ENCODE results near the gene SLC9A9.

The SLC9A9 gene

DNA sequence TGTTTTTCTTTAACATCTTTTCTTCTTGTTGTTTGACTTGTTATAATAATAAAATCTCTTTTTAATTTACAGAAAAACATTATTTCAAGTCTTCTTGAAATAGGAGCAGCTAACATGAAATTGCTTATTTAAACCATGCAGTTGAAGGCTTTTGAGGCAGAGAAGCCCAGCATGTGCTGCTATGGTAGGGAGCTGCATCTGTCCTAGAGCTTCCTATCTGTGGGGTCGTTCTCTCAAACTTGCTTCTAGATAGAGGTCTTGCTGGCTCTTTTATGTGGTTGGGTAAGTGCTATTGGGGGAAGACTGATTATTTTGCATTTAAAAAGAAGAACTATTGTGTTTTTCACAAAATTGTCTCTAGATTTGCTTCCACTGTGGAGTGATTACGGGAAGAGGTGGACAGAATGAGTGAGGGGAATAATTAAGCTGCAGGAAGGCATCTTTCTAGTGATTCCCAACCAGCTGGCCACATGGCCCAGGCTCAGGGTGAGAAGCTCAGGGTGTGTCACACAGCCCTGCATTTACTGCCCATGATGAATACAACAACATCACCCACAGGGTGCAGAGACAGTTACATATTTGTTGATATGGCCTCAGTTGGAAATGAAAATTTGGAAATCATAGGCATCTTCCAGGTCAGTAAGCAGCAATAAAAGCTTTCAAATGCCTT is 630.0 kb downstream of the SLC9A9 start:
- Mint-ChIP-seq H3K9me3 (no peaks in the 10 kb centered on the region), H3K36me3 (ENCODE audit: low read depth) (no peaks in the 10 kb centered on the region), H3K4me1 (ENCODE audit: low read depth) (peaks cover 10% of the 10 kb centered on the region), H3K27ac (no peak overlapping the region), H3K27me3 (ENCODE audit: low read depth) (peaks cover 3% of the 10 kb centered on the region), H3K4me3 (no peak overlapping the region)

DNA sequence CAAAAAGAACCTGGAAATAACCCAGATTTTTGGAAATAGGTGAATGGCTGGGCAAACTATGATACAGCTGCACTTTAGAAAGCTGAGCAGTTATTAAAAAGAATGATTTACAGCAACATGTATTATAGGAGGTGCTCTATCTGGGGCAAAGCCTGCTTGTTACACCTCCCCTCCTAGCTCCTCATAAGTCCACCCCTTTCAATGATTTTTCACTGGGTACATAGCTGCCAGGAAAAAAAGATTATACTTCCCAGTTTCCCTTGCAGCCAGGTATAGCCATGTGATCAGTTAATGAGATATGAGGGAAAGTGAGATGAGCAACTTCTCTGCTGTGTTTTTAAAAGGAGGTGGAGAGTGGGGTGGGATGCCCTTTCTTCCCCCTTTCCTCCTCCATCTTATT is 631.0 kb downstream of the SLC9A9 start:
- Mint-ChIP-seq H3K27me3 (ENCODE audit: low read depth) (peaks cover 3% of the 10 kb centered on the region), H3K36me3 (ENCODE audit: low read depth) (no peaks in the 10 kb centered on the region), H3K9me3 (no peaks in the 10 kb centered on the region), H3K27ac (no peak overlapping the region), H3K4me1 (ENCODE audit: low read depth) (peaks cover 7% of the 10 kb centered on the region), H3K4me3 (no peak overlapping the region)

DNA sequence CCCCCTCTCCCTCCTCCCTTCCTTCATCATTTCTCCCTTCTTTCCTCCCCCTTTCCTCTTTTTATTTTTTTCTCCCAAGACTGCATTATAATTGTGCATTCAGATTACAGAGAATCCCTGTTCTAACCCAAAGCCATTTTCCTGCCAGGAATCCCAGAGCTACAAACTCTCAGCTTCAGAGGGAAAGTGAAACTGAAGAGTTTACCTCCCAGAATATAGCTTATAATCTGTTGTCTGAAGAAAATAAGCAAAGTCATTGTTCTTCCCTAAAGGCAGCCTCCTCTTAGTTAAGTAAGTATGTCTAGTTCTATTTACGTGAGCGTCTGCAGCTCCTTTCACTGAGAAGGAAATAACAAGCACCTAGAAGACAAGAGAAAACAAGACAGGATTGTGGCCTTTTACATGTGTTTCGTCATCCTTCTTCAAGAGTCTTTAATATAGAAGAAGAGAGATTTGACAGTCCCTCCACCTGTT is 631.5 kb downstream of the SLC9A9 start:
- H3K36me3 Mint-ChIP-seq (ENCODE audit: low read depth), result no peaks in the 10 kb centered on the region
- peak overlapping the region; percentile 56 for H3K4me3 Mint-ChIP-seq
- peak overlapping the region; percentile 31 for H3K27ac Mint-ChIP-seq
- H3K9me3 Mint-ChIP-seq, result no peaks in the 10 kb centered on the region
- H3K27me3 Mint-ChIP-seq (ENCODE audit: low read depth), result peaks cover 3% of the 10 kb centered on the region
- H3K4me1 Mint-ChIP-seq (ENCODE audit: low read depth), result peaks cover 7% of the 10 kb centered on the region
